Panc1 (cell line): ENCODE results near the gene ST3GAL4. TPM values are rescaled to one million over a fixed set of nuclear protein-coding genes. Genes with fewer than 3 reads are reported as not detected.

Source experiments
- ATAC-seq: fragments of 200-7000 bp; cut with Tn5 transposase; 2 replicates; pipeline ENCODE4 v1.9.1; 2020; ENCODE audit warnings: mild to moderate bottlenecking, moderate library complexity
- BruUV-seq: library from RNA; stranded (reverse); fragments of 400-500 nt; replicated peaks from 2 replicates; lab custom pipeline; 2021; lab: Mats Ljungman, UMichigan
- CTCF ChIA-PET: fragments of 300-600 bp; sonication (Branson Sonifier 250); formaldehyde crosslinking; loops from one replicate; lab custom pipeline; 2022; ENCODE audit warnings: antibody characterized with exemption; lab: Charles Lee
- POLR2A ChIA-PET: fragments of 300-600 bp; sonication (Branson Sonifier 250); formaldehyde crosslinking; loops from one replicate; lab custom pipeline; 2022; ENCODE audit warnings: antibody characterized with exemption; lab: Charles Lee
- DNase-seq: peaks from one replicate; pipeline ENCODE4 v3.0.0-alpha.2; 2010; ENCODE audit warnings: low read depth, low spot score
- H3K27ac ChIP-seq: 2 replicates; pipeline ENCODE4 v1.5.1; 2011; ENCODE audit warnings: mild to moderate bottlenecking, low read length, inconsistent platforms
- H3K27me3 ChIP-seq: fragments of 200-500 bp; sonication (Bioruptor generic); 2 replicates; pipeline ENCODE4 v1.6.0; 2014; ENCODE audit warnings: low read length, inconsistent platforms; ENCODE audit not compliant: control insufficient read depth, insufficient read depth
- H3K36me3 ChIP-seq: fragments of 200-500 bp; sonication (Bioruptor generic); 2 replicates; pipeline ENCODE4 v1.5.1; 2014; ENCODE audit warnings: inconsistent platforms, mild to moderate bottlenecking, low read length, moderate library complexity; ENCODE audit not compliant: control insufficient read depth, insufficient read depth
- H3K4me1 ChIP-seq: 2 replicates; pipeline ENCODE4 v1.5.1; 2011; ENCODE audit warnings: inconsistent platforms, mild to moderate bottlenecking, low read length, moderate library complexity; ENCODE audit not compliant: control insufficient read depth, insufficient read depth
- H3K4me3 ChIP-seq, 2 experiments: 2 replicates each; pipeline ENCODE4 v1.5.1; 2011 to 2012; ENCODE audit warnings: low read depth in 2 of 2, low read length in 2 of 2, mild to moderate bottlenecking in 2 of 2, inconsistent platforms in 1 of 2, moderate library complexity in 1 of 2
- H3K9me3 ChIP-seq: fragments of 200-500 bp; sonication (Bioruptor generic); 2 replicates; pipeline ENCODE4 v1.5.1; 2014; ENCODE audit warnings: low read depth, mild to moderate bottlenecking, inconsistent platforms, low read length, moderate library complexity; ENCODE audit not compliant: control insufficient read depth, insufficient read depth
- CTCF ChIP-seq: fragments of 450-650 bp; IDR thresholded peaks from 2 replicates; pipeline ENCODE4 v1.5.1; 2017; ENCODE audit warnings: mild to moderate bottlenecking
- POLR2AphosphoS5 ChIP-seq: IDR thresholded peaks from 2 replicates; pipeline ENCODE4 v1.6.1; 2012; ENCODE audit warnings: mild to moderate bottlenecking, low read depth, low read length, moderate library complexity
- REST ChIP-seq, 2 experiments: IDR thresholded peaks; 2 replicates each; pipeline ENCODE4 v1.6.1; 2011 to 2012; ENCODE audit warnings: low read depth in 2 of 2, control low read depth in 1 of 2, low read length in 1 of 2, mild to moderate bottlenecking in 1 of 2, moderate library complexity in 1 of 2; ENCODE audit not compliant: insufficient read depth in 1 of 2
- SIN3A ChIP-seq: IDR thresholded peaks from 2 replicates; pipeline ENCODE4 v1.6.1; 2012; ENCODE audit warnings: low read depth, mild to moderate bottlenecking, low read length, moderate library complexity, borderline replicate concordance; ENCODE audit not compliant: insufficient read depth
- TCF7L2 ChIP-seq: IDR thresholded peaks from 2 replicates; pipeline ENCODE4 v1.6.1; 2011; ENCODE audit warnings: mild to moderate bottlenecking, low read depth, low read length, inconsistent platforms
- in situ Hi-C: cut with HindIII; loops from 2 replicates; pipeline ENCODE4 v1.10.0; 2016; ENCODE audit warnings: low sequenced_read_pairs, low pct_unique_long_range_greater_than_20kb
- intact Hi-C: fragments of 100-400 bp; cut with micrococcal nuclease; formaldehyde crosslinking; loops from one replicate; pipeline ENCODE4 v1.10.0; 2022; ENCODE audit not compliant: unreplicated experiment
- total RNA-seq: library from RNA; stranded (reverse); gene quantifications from one replicate; pipeline ENCODE4 v1.2.1, GENCODE V29; 2021; ENCODE audit not compliant: unreplicated experiment

Gene ST3GAL4
- total RNA-seq, 1 experiment from 2014 or later: 56.6 TPM

- Histone ChIP-seq H3K4me1 (peaks cover 4% of the 10 kb centered on the region; the same call in 1 of the 2 replicates), H3K36me3 (no peaks in the 10 kb centered on the region), H3K27me3 (no peaks in the 10 kb centered on the region), H3K9me3 (no peaks in the 10 kb centered on the region), H3K4me3 (no peak overlapping the region), H3K27ac (no peak overlapping the region)
- in situ Hi-C loops (no loop called here), intact Hi-C loops (no loop called here)
- CTCF ChIA-PET: interaction anchor here (0.6 kb wide), 1 partner anchor 10 kb away, joined by 3 read pairs; no protein-coding TSS in a partner anchor
- no TSS peak for BruUV-seq
- 0 out of 2 replicates have a peak, but pooled peaks have one; percentile 24 for ATAC-seq
- POLR2A ChIA-PET: no interaction called here
- no peak for TF ChIP-seq TCF7L2
- TF ChIP-seq SIN3A: no peak
- TF ChIP-seq CTCF: no peak
- TF ChIP-seq REST (IDR thresholded peaks at IDR 0.05; ENCODE audit: insufficient read depth in 1 of 2, low read depth in 2 of 2, low read length in 1 of 2): no peak
- TF ChIP-seq POLR2AphosphoS5: no peak
- DNase-seq: no peak
These were observed 78.8 kb downstream of the ST3GAL4 start for GRCh38 chr11:126433989-126434949.

- H3K27me3 ChIP-seq: no peaks in the 10 kb centered on the region
- ATAC-seq: no peak
- H3K27ac ChIP-seq: no peak overlapping the region
- intact Hi-C loops (no loop called here), in situ Hi-C loops (no loop called here)
- DNase-seq: no peak
- no TSS peak for BruUV-seq
- CTCF ChIA-PET: no interaction called here
- no peak for TF ChIP-seq SIN3A
- TF ChIP-seq REST (IDR thresholded peaks at IDR 0.05; ENCODE audit: insufficient read depth in 1 of 2, low read depth in 2 of 2, low read length in 1 of 2): no peak
- TF ChIP-seq TCF7L2: no peak
- no peak overlapping the region for H3K4me3 ChIP-seq
- POLR2A ChIA-PET: no interaction called here
- no peaks in the 10 kb centered on the region for H3K9me3 ChIP-seq
- no peaks in the 10 kb centered on the region for H3K36me3 ChIP-seq
- H3K4me1 ChIP-seq: peaks cover 4% of the 10 kb centered on the region; the same call in 1 of the 2 replicates
These were observed 79.5 kb downstream of the ST3GAL4 start for GRCh38 chr11:126434950-126435335.
